RCC 7860 (cell line): ENCODE results near the gene LRRC15.

ENCODE experiments used
- DNase-seq: peaks from one replicate; pipeline ENCODE4 v3.0.0-alpha.2; 2015; ENCODE audit warnings: low spot score
- FAIRE-seq: peaks from 2 replicates; lab custom pipeline; 2012; peaks lifted over from hg19 to GRCh38; lab: Jason Lieb, UNC

LRRC15 gene

GRCh38 chr3:194386648-194387047 is 17.1 kb upstream of the LRRC15 start:
- FAIRE-seq: no peak
- DNase-seq: no peak

GRCh38 chr3:194386066-194386465 is 16.5 kb upstream of the LRRC15 start:
- no peak for FAIRE-seq
- DNase-seq: no peak

GRCh38 chr3:194384569-194385001 is 15.0 kb upstream of the LRRC15 start:
- no peak for FAIRE-seq

GRCh38 chr3:194384156-194384555 is 14.6 kb upstream of the LRRC15 start:
- DNase-seq: no peak
- no peak for FAIRE-seq

More at GRCh38 chr3:194384569-194385001, 15.0 kb upstream of the LRRC15 start:
- DNase-seq: no peak

- FAIRE-seq (no peak), DNase-seq (no peak)
Measured at GRCh38 chr3:194383276-194383940, 13.9 kb upstream of the LRRC15 start.

GRCh38 chr3:194382892-194383223 is 13.3 kb upstream of the LRRC15 start:
- FAIRE-seq (no peak), DNase-seq (no peak)

GRCh38 chr3:194382196-194382891 is 12.8 kb upstream of the LRRC15 start:
- FAIRE-seq: no peak
- DNase-seq: no peak

GRCh38 chr3:194381460-194381875 is 11.9 kb upstream of the LRRC15 start:
- DNase-seq (no peak), FAIRE-seq (no peak)

GRCh38 chr3:194380326-194380725 is 10.8 kb upstream of the LRRC15 start:
- DNase-seq (no peak), FAIRE-seq (no peak)

- no peak for FAIRE-seq
Measured at GRCh38 chr3:194379651-194380050, 10.1 kb upstream of the LRRC15 start.

GRCh38 chr3:194379231-194379630 is 9.7 kb upstream of the LRRC15 start:
- FAIRE-seq (no peak), DNase-seq (no peak)

More at GRCh38 chr3:194379651-194380050, 10.1 kb upstream of the LRRC15 start:
- no peak for DNase-seq

- no peak for FAIRE-seq
- no peak for DNase-seq
Measured at GRCh38 chr3:194377708-194378107, 8.2 kb upstream of the LRRC15 start.

- FAIRE-seq: no peak
- DNase-seq: no peak
Measured at GRCh38 chr3:194376241-194376560, 6.7 kb upstream of the LRRC15 start.

GRCh38 chr3:194375473-194376240 is 6.1 kb upstream of the LRRC15 start:
- no peak for DNase-seq
- FAIRE-seq: no peak

GRCh38 chr3:194374935-194375334 is 5.4 kb upstream of the LRRC15 start:
- DNase-seq: no peak
- FAIRE-seq: no peak

- no peak for FAIRE-seq
- DNase-seq: no peak
Measured at GRCh38 chr3:194373899-194374298, 4.4 kb upstream of the LRRC15 start.

GRCh38 chr3:194373028-194373427 is 3.5 kb upstream of the LRRC15 start:
- DNase-seq: no peak
- no peak for FAIRE-seq

GRCh38 chr3:194370753-194371152 is 1.2 kb upstream of the LRRC15 start:
- no peak for DNase-seq
- no peak for FAIRE-seq

GRCh38 chr3:194368918-194369317 is 625 bp downstream of the LRRC15 start:
- DNase-seq: no peak
- FAIRE-seq: no peak

GRCh38 chr3:194367992-194368841 is 1.3 kb downstream of the LRRC15 start:
- no peak for FAIRE-seq
- no peak for DNase-seq

- DNase-seq: no peak
- FAIRE-seq: no peak
Measured at GRCh38 chr3:194365978-194366490, 3.5 kb downstream of the LRRC15 start.
